Hematopoietic multipotent progenitor cell treated with erythropoietin and hydrocortisone succinate and interleukin-3 and kit ligand, for 17 days (in vitro differentiated cells): ENCODE data around the gene ELF2.
"Not testable (repeated sequence)": the region's sequence is repeated elsewhere in the genome, so short reads cannot be mapped to it uniquely, and the experiment has no call there.

Experiments used
- DNase-seq: peaks from one replicate; pipeline ENCODE4 v3.0.0-alpha.2; 2015; ENCODE audit warnings: low spot score

The ELF2 gene

DNA sequence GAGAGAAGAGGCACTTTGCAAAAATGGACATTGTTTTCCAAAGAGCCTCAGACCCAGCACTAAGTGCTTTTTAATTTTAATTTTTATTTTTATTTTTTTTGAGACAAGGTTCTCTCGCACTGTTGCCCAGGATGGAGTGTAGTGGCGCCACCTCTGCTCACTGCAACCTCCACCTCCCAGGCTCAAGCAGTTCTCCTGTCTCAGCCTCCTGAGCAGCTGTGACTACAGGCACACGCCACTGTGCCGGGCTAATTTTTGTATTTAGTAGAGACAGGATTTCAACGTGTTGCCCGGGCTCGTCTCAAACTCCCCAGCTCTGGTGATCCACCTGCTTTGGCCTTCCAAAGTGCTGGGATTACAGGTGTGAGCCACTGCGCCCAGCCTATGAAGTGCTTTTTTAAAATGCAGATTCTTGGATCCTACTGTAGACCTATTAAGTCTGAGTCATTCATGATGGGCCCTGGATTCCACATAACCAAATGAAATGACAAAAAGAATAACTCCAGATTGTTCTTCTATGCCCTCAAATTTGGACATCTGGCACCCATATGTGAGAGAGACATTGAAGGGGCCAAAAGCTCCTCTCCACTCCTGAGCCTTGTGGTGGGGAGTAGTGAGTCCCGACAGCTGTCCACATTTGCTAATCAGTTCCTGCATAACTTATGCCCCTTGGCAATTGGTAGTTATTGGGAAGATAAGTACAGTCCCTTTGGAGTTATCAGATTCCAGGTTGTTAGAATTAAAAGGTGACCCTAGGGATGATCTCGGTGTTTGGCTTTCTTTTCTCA lies 157.9 kb downstream of the ELF2 start:
- no peak for DNase-seq

DNA sequence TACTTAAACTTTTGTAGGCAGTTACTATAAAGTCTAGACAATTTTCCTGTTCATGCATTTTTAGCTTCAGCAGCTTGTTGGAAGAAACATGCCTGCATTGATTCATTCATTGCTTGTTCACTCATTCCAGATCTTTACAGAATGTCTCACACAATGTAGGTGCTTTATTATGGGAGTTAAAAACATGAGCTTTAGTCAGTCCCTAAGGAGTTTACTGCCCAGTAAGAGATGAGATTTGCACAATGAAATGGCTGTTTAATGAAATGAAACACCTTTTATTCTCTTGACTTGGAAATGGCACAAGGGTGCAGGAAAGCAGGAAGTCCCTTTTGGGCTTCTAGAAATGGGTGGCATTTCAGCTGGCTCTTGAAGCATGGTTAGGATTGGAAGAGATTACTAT lies 158.5 kb downstream of the ELF2 start:
- no peak for DNase-seq

DNA sequence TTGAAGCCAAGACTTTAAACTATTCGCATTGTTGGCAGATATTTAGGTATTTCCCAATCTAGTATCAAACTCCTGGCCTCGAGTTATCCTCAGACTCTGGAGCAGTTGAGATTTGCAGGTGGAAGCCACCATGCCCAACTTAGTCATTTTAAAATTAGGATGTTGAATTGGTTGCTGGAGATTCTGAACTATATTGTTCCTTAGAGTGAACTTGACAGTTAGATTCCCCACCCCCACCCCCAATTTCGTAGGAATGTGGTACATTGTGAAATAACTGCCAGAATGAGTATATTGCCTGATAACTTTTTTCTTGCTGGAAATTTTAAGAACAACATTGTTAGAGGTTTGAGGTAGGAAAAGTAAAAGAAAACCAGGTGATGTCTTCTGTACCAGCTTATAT lies 159.2 kb downstream of the ELF2 start:
- no peak for DNase-seq

DNA sequence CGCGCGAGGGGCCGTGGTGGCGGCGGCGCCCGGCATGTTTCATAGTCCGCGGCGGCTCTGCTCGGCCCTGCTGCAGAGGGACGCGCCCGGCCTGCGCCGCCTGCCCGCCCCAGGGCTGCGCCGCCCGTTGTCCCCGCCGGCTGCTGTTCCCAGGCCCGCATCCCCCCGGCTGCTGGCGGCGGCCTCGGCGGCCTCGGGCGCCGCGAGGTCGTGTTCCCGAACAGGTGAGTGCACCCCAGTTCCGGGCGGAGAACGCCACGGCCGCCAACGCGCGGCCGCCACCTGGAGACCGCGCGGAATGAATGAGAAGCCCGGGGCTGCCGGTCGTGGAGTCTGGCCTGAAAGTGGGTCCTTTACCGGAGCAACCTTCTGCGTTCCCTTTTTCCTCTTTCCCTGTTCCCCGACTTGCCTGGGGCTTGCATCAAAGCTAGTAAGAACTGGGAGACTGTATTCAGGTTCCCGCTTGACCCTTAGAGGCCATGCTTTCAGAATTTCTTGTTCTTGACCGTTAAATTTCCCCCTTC lies 161.0 kb downstream of the ELF2 start:
- DNase-seq, result peak; percentile 46

DNA sequence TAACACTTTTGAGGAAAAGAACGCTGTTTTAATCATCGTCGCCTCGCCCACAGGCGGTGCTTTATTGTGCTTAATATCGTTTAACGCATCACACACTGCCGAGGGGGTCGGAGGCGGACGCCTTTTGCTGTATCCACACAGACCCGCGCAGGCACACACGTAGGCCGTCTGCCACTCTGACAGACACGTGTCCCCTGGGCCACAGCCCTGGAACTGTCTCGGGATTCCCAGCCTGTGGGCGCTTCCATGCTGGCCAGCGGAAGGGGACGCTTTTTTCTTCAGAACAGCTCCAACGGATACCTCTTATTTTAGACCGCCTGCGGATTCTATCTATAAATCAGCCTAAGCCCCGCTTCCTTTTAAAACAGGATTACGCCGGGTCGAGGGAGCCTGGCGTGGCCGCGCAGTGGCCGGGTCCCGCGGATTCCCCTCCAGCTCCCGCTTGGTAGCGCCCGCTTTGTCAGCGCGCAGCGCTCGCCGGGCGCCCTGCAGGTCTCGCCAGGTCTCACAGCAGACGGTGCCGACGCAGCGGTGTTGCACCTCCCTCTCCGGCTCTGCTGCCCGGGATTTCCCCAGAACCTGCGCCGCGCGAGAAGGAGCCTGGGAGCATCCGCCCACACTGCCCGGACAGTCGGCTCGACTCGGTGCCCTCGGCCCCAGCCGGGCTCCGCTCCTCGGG lies 161.6 kb downstream of the ELF2 start, which contains the start of gene NOCT:
Gene NOCT, plus strand, starts transcription at position 513 of the 679 bp plus-strand sequence. CDS start 201 bp downstream, outside the sequence.
- DNase-seq, result peak; percentile 88

DNA sequence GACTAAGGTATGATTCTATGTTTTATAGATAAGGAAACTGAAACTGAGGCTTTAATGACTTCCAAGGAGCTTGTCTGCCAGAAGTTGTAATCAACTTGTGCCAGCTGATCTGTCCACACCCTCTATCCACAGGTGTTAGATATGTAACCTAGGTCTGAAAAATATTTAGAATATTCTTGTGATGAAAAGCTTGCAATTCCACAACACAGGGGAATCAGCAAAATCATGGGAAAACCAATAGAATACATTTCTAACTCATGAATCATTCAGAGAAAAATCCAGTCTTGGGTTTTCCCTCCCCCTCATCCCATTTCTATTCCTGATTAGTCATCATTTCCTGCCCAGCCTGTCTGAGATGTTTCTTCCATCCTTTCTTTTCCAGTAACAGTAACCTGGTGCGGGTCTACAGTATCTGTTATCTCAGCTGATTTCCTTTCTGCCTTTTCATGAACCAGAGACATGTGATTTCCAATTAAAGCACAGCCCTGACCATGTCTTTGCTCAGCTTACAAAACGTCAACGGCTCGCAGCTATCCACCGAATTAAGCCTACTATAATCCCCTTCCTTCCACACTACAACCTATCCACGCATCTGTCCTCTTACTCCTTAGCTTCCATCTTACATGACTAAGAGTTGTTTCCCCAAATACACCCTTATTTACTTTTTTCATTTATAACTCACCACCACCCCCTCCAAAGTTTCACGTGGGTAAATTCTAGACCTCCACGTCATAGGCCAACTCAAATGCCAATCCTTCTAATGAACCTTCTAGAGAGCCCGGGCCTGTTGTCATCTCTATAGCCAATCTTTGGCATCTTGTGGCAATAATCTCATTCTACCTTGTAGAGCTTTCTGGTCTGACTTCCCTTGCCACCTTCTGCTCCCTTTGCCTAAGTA lies 162.4 kb downstream of the ELF2 start:
- DNase-seq, result peak; percentile 61

DNA sequence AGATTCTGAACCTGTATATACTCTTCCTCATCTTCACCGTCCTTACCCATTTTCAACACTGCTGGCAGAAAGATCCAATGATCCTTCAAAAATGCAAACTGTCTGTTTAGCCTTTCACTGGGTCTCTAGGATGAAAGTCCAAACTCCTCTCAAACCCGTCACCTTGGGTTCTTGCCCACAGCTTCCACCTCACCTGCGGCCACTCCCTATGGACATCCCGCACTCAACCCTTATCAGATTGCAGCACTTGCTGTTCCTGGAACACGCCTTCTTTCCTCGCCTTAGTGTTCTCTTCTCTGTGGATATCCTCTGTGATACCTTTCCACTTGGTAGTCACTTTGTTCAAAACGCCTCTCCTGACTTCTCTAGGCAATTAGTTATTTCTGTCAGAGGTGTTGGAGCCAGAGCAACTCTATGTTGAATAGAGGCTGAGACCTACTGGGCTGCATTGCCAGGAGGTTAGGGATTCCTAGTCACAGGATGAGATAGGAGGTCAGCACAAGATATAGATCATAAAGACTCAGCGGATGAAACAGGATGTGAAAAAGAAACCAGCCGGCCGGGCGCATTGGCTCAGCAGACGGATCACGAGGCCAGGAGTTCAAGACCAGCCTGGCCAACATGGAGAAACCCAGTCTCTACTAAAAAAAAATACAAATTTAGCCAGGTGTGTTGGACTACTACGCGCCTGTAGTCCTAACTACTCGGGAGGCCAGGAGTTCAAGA lies 165.6 kb downstream of the ELF2 start:
- DNase-seq, result no peak

DNA sequence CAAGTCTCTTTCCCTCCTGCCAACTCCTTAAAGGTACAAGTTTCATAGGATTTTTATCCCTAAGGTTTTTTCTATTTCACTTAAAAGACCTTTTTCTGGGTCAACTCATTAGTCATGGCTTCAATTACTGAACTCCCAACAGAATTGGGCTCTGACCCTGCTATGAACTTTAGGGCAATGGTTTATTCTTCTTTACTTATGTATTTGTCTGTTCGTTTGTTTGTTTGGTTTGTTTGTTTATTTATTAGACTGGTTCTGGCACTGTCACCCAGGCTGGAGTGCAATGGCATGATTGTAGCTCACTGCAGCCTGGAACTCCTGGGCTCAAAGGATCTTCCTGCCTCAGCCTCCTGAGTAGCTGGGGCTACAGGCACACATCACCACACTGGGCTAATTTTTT lies 167.3 kb downstream of the ELF2 start:
- no peak for DNase-seq

DNA sequence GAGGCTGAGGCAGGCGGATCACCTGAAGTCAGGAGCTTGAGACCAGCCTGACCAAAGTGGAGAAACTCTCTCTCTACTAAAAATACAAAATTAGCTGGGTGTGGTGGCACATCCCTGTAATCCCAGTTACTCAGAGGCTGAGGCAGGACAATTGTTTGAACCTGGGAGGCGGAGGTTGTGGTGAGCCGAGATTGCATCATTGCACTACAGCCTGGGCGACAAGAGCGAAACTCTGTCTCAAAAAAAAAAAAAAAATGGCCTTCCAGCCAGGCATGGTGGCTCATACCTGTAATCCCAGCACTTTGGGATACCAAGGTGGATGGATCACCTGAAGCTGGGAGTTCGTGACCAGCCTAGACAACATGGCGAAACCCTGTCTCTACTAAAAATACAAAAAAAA lies 168.7 kb downstream of the ELF2 start:
- DNase-seq, result not testable (repeated sequence)

DNA sequence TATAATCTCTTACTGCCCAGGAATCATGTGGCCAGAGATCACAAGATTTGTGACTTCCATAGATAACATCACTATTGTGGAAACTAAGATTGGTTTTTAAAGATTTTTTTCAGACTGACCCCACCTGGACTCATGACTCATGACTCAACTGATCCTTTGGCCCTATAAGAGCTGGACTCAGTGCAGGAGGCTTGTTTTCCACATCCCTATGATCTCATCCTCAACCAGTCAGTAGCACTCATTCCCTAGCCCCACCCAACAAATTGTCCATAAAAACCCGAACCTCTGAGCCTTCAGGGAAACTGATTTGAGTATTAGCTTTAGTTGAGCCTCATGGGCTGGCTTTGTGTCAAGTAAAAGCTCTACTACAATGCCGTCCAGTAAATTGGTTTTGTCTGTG lies 169.4 kb downstream of the ELF2 start:
- no peak for DNase-seq
